GM10248 (cell line): ENCODE data around the gene EPHA3.

Experiments
- CTCF ChIA-PET: fragments of 300-600 bp; sonication (Branson Sonifier 250); formaldehyde crosslinking; extraction: SDS; loops from one replicate; lab custom pipeline; 2021; ENCODE audit warnings: antibody characterized with exemption; lab: Yijun Ruan, JAX
- POLR2A ChIA-PET: fragments of 350-650 bp; sonication (Branson Sonifier 250); formaldehyde crosslinking; extraction: SDS; loops from one replicate; lab custom pipeline; 2020; ENCODE audit warnings: antibody characterized with exemption; lab: Yijun Ruan, JAX
- DNase-seq: peaks from one replicate; pipeline ENCODE4 v3.0.0; 2012; ENCODE audit errors: extremely low spot score
- TF ChIP-seq, protein P1 (sequence below): IDR thresholded peaks from 2 replicates; pipeline ENCODE4 v1.5.1; 2012; ENCODE audit warnings: mild to moderate bottlenecking, low read depth; ENCODE audit errors: extremely low read depth, missing control alignments, control extremely low read depth

The EPHA3 gene

DNA sequence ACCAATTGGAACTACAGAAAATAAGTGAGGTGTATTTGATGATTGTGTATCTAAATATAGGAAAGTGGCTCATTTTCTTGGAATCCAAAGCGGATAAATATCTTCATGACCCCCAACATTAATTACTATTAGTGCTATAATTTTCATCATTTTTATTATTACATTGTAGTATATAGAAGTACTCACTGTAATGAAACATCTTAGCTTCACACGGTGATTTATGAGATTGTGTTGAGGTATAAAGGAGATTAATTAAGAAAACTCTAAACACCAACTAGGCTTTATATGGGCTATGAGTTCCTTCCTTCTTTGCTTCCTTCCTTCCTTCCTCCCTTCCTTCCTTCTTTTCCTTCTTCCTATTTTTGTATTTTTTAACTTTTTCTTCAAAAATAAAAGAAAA is 52.2 kb downstream of the EPHA3 start:
- TF ChIP-seq, protein P1, sequence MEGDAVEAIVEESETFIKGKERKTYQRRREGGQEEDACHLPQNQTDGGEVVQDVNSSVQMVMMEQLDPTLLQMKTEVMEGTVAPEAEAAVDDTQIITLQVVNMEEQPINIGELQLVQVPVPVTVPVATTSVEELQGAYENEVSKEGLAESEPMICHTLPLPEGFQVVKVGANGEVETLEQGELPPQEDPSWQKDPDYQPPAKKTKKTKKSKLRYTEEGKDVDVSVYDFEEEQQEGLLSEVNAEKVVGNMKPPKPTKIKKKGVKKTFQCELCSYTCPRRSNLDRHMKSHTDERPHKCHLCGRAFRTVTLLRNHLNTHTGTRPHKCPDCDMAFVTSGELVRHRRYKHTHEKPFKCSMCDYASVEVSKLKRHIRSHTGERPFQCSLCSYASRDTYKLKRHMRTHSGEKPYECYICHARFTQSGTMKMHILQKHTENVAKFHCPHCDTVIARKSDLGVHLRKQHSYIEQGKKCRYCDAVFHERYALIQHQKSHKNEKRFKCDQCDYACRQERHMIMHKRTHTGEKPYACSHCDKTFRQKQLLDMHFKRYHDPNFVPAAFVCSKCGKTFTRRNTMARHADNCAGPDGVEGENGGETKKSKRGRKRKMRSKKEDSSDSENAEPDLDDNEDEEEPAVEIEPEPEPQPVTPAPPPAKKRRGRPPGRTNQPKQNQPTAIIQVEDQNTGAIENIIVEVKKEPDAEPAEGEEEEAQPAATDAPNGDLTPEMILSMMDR, result no peak
- ChIA-PET CTCF (no interaction called here), POLR2A (no interaction called here)
- DNase-seq, result no peak

GRCh38 chr3:89164774-89165173 is 57.4 kb downstream of the EPHA3 start:
- TF ChIP-seq, protein P1, result no peak
- DNase-seq, result no peak
- ChIA-PET CTCF (no interaction called here), POLR2A (no interaction called here)

GRCh38 chr3:89165636-89166263 is 58.3 kb downstream of the EPHA3 start:
- no peak for DNase-seq
- CTCF ChIA-PET, result no interaction called here
- POLR2A ChIA-PET, result no interaction called here
- TF ChIP-seq, protein P1, result no peak

DNA sequence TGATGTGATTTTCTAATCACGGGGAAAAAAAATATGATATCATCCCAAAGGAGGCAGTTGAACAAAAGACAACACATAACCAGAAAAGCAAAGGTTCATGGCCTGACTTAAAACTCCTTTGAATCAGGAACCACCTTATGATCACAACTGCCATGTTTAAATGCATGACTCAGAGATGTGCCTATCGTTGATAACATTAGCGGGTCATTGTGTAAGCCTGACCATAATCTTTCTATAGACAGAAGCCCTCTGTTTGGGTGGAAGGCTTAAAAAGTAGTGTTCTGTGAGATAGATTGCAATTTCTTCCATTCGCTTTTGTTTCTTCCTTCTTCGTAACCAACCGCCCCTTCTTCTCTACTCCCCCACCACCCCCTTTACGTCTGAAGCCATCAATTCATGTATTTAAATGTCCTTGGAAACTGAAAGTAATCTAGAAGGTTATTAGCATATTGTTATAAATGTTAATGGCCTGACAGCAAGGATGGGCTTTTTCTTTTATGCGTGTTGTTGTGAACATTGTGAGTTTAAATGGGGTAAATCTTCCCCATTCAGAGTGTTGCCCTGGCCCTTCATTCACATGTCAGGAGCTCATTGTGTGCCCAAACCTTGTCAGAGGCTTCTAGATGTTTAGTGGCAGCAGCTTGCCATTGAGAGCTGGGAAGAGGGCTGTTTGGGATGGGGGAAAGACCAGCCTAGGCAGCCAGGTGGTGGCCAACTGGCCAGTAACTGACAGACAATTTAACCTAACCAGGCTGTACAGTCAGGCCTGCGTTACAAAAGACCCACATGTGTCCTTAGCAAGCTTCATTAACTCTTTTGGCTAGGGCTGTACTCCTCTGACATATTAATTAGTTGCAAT is 64.5 kb downstream of the EPHA3 start:
- ChIA-PET POLR2A (no interaction called here), CTCF (no interaction called here)
- no peak for DNase-seq
- TF ChIP-seq, protein P1, result no peak

DNA sequence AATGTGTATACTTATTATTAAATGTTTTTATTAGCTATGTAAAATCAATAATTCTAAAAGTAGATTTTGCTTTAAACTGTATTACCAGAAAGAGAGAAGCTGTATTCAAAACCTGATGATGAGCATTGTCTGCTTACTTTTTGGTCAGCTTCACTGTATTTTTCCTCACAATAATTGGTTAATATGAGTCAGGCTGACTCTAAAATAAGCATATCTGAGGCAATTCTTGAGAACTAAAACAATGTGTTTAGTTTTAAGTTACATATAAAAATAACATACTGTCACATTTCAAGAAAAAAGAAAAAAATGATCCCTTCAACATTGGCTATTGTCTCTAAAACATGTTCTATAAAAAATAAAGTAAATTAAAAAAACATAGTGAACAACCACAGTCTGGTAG is 66.1 kb downstream of the EPHA3 start:
- ChIA-PET CTCF (interaction anchor here (1.9 kb wide), 1 partner anchor 10 kb away, joined by 5 read pairs; no protein-coding TSS in a partner anchor), POLR2A (no interaction called here)
- TF ChIP-seq, protein P1, result no peak
- DNase-seq, result no peak

GRCh38 chr3:89179355-89180001 is 72.1 kb downstream of the EPHA3 start:
- ChIA-PET CTCF (interaction anchor here (1.2 kb wide), 1 partner anchor 12 kb away, joined by 3 read pairs; no protein-coding TSS in a partner anchor), POLR2A (no interaction called here)
- TF ChIP-seq, protein P1, result no peak
- no peak for DNase-seq
